Stimulated activated CD4-positive, alpha-beta T cell treated with anti-CD3 and anti-CD28 coated beads, Interleukin-2, amount 100 ng/mL, for 48 hours (primary cell): ENCODE data around the gene METTL21C.

Experiments used
- DNase-seq, 2 donors: peaks; one replicate each; pipeline ENCODE4 v3.0.0-alpha.2; 2020

Gene METTL21C

GRCh38 chr13:102657630-102658029, 37.2 kb downstream of the METTL21C start:
- DNase-seq = no peak

- DNase-seq = no peak
These were observed 40.1 kb downstream of the METTL21C start for GRCh38 chr13:102654756-102655155.

- no peak for DNase-seq
These were observed 43.0 kb downstream of the METTL21C start for GRCh38 chr13:102651892-102652291.

GRCh38 chr13:102651392-102651791, 43.5 kb downstream of the METTL21C start:
- no peak for DNase-seq

GRCh38 chr13:102650444-102650843, 44.4 kb downstream of the METTL21C start:
- DNase-seq = no peak

GRCh38 chr13:102648046-102648445, 46.8 kb downstream of the METTL21C start:
- no peak for DNase-seq

GRCh38 chr13:102645701-102646100, 49.1 kb downstream of the METTL21C start:
- no peak for DNase-seq

GRCh38 chr13:102643656-102644055, 51.2 kb downstream of the METTL21C start:
- no peak for DNase-seq

- DNase-seq = no peak
These were observed 52.4 kb downstream of the METTL21C start for GRCh38 chr13:102642475-102642874.

GRCh38 chr13:102642029-102642428, 52.8 kb downstream of the METTL21C start:
- no peak for DNase-seq

- no peak for DNase-seq
These were observed 56.1 kb downstream of the METTL21C start for GRCh38 chr13:102638741-102639140.
